RWPE2 (cell line): ENCODE results near the gene SUN2.

ENCODE experiments used
- ATAC-seq: fragments of 200-7000 bp; cut with Tn5 transposase; 3 replicates; pipeline ENCODE4 v1.9.1; 2021; ENCODE audit warnings: low read depth
- DNase-seq: peaks from one replicate; pipeline ENCODE4 v3.0.0-alpha.2; 2020; ENCODE audit warnings: low spot score
- H3K27ac ChIP-seq: fragments of 450-650 bp; 2 replicates; pipeline ENCODE4 v1.5.1; 2017; ENCODE audit warnings: mild to moderate bottlenecking; ENCODE audit not compliant: poor library complexity, severe bottlenecking
- H3K27me3 ChIP-seq: fragments of 250-450 bp; sonication (Bioruptor Pico); 2 replicates; pipeline ENCODE4 v1.5.1; 2021; ENCODE audit warnings: mild to moderate bottlenecking, moderate library complexity; ENCODE audit not compliant: insufficient read depth, poor library complexity, severe bottlenecking
- H3K36me3 ChIP-seq: fragments of 250-450 bp; sonication (Bioruptor Pico); 2 replicates; pipeline ENCODE4 v1.5.1; 2020; ENCODE audit warnings: low read depth, mild to moderate bottlenecking, moderate library complexity
- H3K4me1 ChIP-seq: fragments of 250-450 bp; sonication (Bioruptor Pico); 2 replicates; pipeline ENCODE4 v1.5.1; 2021; ENCODE audit warnings: mild to moderate bottlenecking, moderate library complexity; ENCODE audit not compliant: insufficient read depth, poor library complexity, severe bottlenecking
- H3K4me3 ChIP-seq: fragments of 250-450 bp; sonication (Bioruptor Pico); 2 replicates; pipeline ENCODE4 v1.5.1; 2021; ENCODE audit warnings: mild to moderate bottlenecking, moderate library complexity; ENCODE audit not compliant: severe bottlenecking
- H3K9me3 ChIP-seq: fragments of 250-450 bp; sonication (Bioruptor Pico); 2 replicates; pipeline ENCODE4 v1.5.1; 2021; ENCODE audit warnings: mild to moderate bottlenecking, moderate library complexity; ENCODE audit not compliant: severe bottlenecking
- TF ChIP-seq, protein P1 (sequence below): fragments of 450-650 bp; IDR thresholded peaks from one replicate; pipeline ENCODE4 v1.5.1; 2017; ENCODE audit warnings: mild to moderate bottlenecking, moderate library complexity; ENCODE audit not compliant: poor library complexity, severe bottlenecking

The SUN2 gene

DNA sequence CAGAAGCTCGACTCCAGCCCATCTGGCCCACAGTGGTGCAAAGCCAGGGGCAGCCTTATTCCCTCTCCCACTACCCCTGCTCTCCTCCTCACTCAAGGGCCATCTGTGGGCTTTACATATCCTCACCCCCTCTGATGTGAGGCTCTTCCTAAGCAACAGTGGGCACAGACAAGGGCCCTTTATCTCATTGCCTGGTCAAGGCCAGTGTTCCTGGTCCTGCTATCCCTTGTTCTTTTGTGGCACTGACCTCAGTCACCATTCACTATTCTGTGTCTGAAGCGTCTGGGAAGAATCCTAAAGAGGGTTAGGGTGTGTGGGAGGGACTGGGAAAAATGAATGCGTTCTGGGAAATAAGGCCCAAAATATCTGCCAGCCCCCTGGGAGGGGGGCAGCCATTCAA, 30.8 kb upstream of the SUN2 start:
- H3K9me3 ChIP-seq = no peaks in the 10 kb centered on the region

DNA sequence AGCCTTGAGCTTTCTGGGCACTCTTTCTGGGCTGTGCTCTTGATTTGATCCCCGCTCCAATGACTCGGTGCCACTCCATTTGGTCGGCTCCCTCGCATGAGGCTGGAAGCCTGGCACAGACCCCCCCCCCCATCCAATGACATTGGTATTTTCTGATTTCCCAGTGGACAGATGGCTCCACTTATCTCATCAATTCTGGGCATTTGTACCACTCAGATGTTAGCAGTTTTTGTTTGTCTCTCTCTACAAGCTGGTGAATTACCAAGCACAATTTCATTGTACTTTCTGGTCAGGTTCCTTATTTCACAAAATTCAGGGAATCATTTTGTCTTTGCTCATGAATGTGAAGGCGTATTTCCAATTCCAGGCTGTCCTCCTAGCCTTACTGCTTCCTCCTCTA, 29.1 kb upstream of the SUN2 start:
- H3K4me3 ChIP-seq = no peak overlapping the region
- no peaks in the 10 kb centered on the region for H3K27me3 ChIP-seq
- H3K9me3 ChIP-seq = no peaks in the 10 kb centered on the region
- ATAC-seq (no peak), DNase-seq (no peak)
- H3K27ac ChIP-seq = no peak overlapping the region
- H3K36me3 ChIP-seq = no peaks in the 10 kb centered on the region
- TF ChIP-seq, protein P1, sequence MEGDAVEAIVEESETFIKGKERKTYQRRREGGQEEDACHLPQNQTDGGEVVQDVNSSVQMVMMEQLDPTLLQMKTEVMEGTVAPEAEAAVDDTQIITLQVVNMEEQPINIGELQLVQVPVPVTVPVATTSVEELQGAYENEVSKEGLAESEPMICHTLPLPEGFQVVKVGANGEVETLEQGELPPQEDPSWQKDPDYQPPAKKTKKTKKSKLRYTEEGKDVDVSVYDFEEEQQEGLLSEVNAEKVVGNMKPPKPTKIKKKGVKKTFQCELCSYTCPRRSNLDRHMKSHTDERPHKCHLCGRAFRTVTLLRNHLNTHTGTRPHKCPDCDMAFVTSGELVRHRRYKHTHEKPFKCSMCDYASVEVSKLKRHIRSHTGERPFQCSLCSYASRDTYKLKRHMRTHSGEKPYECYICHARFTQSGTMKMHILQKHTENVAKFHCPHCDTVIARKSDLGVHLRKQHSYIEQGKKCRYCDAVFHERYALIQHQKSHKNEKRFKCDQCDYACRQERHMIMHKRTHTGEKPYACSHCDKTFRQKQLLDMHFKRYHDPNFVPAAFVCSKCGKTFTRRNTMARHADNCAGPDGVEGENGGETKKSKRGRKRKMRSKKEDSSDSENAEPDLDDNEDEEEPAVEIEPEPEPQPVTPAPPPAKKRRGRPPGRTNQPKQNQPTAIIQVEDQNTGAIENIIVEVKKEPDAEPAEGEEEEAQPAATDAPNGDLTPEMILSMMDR = no peak
- no peaks in the 10 kb centered on the region for H3K4me1 ChIP-seq

More for the DNA sequence above, 30.8 kb upstream of the SUN2 start:
- H3K27me3 ChIP-seq = no peaks in the 10 kb centered on the region
- no peak overlapping the region for H3K27ac ChIP-seq
- TF ChIP-seq, protein P1 = no peak
- no peak for ATAC-seq
- DNase-seq = no peak
- no peaks in the 10 kb centered on the region for H3K36me3 ChIP-seq
- no peaks in the 10 kb centered on the region for H3K4me1 ChIP-seq
- no peak overlapping the region for H3K4me3 ChIP-seq

DNA sequence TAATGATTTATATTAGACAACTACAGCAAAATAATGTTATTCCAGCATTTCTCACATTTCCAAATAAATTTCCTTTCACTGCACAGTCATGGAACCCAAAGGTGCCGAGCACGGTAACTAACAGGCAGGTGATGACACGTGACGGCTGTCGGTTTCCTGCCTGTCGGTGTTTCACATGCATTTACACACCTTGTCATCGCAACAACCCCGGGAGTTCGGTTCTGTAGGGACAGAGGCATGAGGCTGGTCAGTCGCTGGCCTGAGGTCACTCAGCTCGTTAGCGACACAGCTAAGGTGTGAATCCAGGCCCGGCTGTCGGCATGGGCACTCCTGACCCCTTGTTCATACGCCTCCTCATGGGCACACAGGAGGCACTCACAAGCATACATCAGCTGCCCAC, 28.2 kb upstream of the SUN2 start:
- ATAC-seq (no peak), DNase-seq (no peak)
- Histone ChIP-seq H3K4me3 (no peak overlapping the region), H3K9me3 (no peaks in the 10 kb centered on the region), H3K36me3 (no peaks in the 10 kb centered on the region), H3K4me1 (no peaks in the 10 kb centered on the region), H3K27me3 (no peaks in the 10 kb centered on the region), H3K27ac (no peak overlapping the region)
- TF ChIP-seq, protein P1 = no peak

DNA sequence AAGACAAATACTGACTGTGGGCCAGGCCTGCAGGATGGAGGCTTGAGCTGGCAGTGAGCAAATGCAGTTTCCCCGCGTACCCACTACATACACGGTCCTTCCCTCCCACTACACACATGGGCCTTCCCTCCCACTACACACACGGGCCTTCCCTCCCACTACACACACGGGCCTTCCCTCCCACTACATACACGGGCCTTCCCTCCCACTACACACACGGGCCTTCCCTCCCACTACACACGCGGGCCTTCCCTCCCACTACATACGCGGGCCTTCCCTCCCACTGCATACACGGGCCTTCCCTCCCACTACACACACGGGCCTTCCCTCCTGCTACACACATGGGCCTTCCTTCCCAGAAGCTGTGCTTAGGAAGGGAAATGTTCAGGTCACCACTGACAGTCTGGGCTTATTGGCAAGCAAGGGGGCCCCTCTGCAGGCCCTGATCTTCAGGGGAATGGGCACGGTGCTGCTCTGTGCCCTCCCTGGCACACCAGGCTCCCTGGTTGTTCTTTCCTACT, 27.4 kb upstream of the SUN2 start:
- ATAC-seq (no peak), DNase-seq (no peak)
- TF ChIP-seq, protein P1 = no peak
- Histone ChIP-seq H3K27ac (no peak overlapping the region), H3K27me3 (no peaks in the 10 kb centered on the region), H3K36me3 (no peaks in the 10 kb centered on the region), H3K4me1 (no peaks in the 10 kb centered on the region), H3K9me3 (no peaks in the 10 kb centered on the region), H3K4me3 (no peak overlapping the region)

DNA sequence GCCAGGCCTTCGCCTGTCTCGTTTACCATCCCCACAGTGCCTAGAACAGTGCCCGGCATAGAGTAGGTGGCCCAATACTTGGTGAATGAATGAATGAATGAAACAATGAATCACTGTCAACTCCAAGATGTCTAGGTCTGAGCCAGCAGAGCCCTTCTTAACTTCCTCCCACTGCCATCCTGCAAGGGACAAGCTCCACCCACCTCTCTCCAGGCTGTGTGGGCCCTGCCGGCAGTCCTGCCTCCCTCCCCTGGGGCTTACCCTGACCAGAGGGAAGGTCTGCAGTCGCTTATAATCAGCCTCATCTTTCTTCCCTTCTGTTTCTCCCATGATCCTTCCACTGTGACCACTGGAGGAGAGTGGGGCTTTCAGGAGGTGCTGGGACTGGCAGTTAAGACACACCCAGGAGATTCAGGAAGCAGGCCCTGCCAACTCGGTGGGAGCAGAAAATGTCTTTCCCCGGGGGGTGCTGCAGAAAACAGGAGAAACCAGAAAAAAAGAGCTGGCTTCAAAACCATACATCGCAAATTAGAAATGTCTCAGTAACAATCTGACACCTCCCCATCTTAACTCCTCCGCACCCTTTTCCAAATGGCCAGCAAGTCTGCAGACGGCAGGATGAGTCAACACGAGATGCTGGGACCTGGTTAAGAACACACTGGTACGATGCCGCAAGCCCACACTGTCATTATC, 26.8 kb upstream of the SUN2 start:
- ATAC-seq (no peak), DNase-seq (no peak)
- Histone ChIP-seq H3K27ac (no peak overlapping the region), H3K27me3 (no peaks in the 10 kb centered on the region), H3K4me1 (no peaks in the 10 kb centered on the region), H3K36me3 (no peaks in the 10 kb centered on the region), H3K4me3 (no peak overlapping the region), H3K9me3 (no peaks in the 10 kb centered on the region)
- TF ChIP-seq, protein P1 = no peak
